Trophoblast cell (in vitro differentiated cells and primary cell): ENCODE results near the gene S100Z. TPM values are rescaled to one million over a fixed set of nuclear protein-coding genes. Genes with fewer than 3 reads are reported as not detected.
A peak's percentile ranks its signal among the peaks of the same experiment; 100 is the strongest.

Source experiments
- DNase-seq, 2 donors: peaks; one replicate each; pipeline ENCODE4 v3.0.0-alpha.2; 2016
- H2AFZ ChIP-seq: 2 replicates; pipeline ENCODE4 v1.6.1; 2013; ENCODE audit warnings: low read length, moderate library complexity, mild to moderate bottlenecking; ENCODE audit not compliant: insufficient read depth, poor library complexity
- H2AK5ac ChIP-seq: 2 replicates; pipeline ENCODE4 v1.6.1; 2013; ENCODE audit warnings: mild to moderate bottlenecking, low read length
- H2BK120ac ChIP-seq: 2 replicates; pipeline ENCODE4 v1.6.1; 2013; ENCODE audit warnings: low read length, mild to moderate bottlenecking, moderate library complexity; ENCODE audit not compliant: insufficient read depth, poor library complexity
- H2BK12ac ChIP-seq: 2 replicates; pipeline ENCODE4 v1.6.1; 2013; ENCODE audit warnings: mild to moderate bottlenecking, low read length, moderate library complexity
- H2BK5ac ChIP-seq: 2 replicates; pipeline ENCODE4 v1.6.1; 2013; ENCODE audit warnings: low read length, low read depth, moderate library complexity, mild to moderate bottlenecking; ENCODE audit not compliant: poor library complexity
- H3K14ac ChIP-seq: 2 replicates; pipeline ENCODE4 v1.6.1; 2013; ENCODE audit warnings: mild to moderate bottlenecking, low read length
- H3K18ac ChIP-seq: 2 replicates; pipeline ENCODE4 v1.6.1; 2013; ENCODE audit warnings: mild to moderate bottlenecking, low read length
- H3K23ac ChIP-seq: 2 replicates; pipeline ENCODE4 v1.6.1; 2013; ENCODE audit warnings: low read length
- H3K27ac ChIP-seq: 2 replicates; pipeline ENCODE4 v1.5.1; 2013; ENCODE audit warnings: low read depth, mild to moderate bottlenecking, inconsistent platforms, low read length, moderate library complexity
- H3K27me3 ChIP-seq: 2 replicates; pipeline ENCODE4 v1.6.1; 2013; ENCODE audit warnings: inconsistent platforms, mild to moderate bottlenecking, low read length, moderate library complexity; ENCODE audit not compliant: insufficient read depth
- H3K36me3 ChIP-seq, 2 experiments: 1 replicate in 1 of 2; 2 replicates in 1 of 2; pipeline ENCODE4 v1.6.1; 2013; ENCODE audit warnings: low read length in 2 of 2, mild to moderate bottlenecking in 2 of 2, moderate library complexity in 1 of 2; ENCODE audit not compliant: insufficient read depth in 2 of 2, control insufficient read depth in 1 of 2
- H3K4ac ChIP-seq: 2 replicates; pipeline ENCODE4 v1.6.1; 2013; ENCODE audit warnings: low read depth, mild to moderate bottlenecking, low read length, moderate library complexity
- H3K4me1 ChIP-seq, 2 experiments: 1 replicate in 1 of 2; 2 replicates in 1 of 2; pipeline ENCODE4 v1.6.1; 2013; ENCODE audit warnings: low read length in 2 of 2, mild to moderate bottlenecking in 2 of 2, moderate library complexity in 1 of 2; ENCODE audit not compliant: insufficient read depth in 2 of 2, control insufficient read depth in 1 of 2
- H3K4me2 ChIP-seq: 2 replicates; pipeline ENCODE4 v1.6.1; 2013; ENCODE audit warnings: inconsistent platforms, mild to moderate bottlenecking, low read length, moderate library complexity
- H3K4me3 ChIP-seq: 2 replicates; pipeline ENCODE4 v1.5.1; 2013; ENCODE audit warnings: mild to moderate bottlenecking, low read depth, low read length, inconsistent platforms
- H3K79me1 ChIP-seq: one replicate; pipeline ENCODE4 v1.6.1; 2013; ENCODE audit warnings: low read length
- H3K79me2 ChIP-seq: 2 replicates; pipeline ENCODE4 v1.6.1; 2013; ENCODE audit warnings: low read length, mild to moderate bottlenecking; ENCODE audit not compliant: control insufficient read depth, insufficient read depth, poor library complexity
- H3K9ac ChIP-seq: 2 replicates; pipeline ENCODE4 v1.6.1; 2013; ENCODE audit warnings: mild to moderate bottlenecking, low read length
- H3K9me3 ChIP-seq: 2 replicates; pipeline ENCODE4 v1.6.1; 2013; ENCODE audit warnings: low read depth, mild to moderate bottlenecking, control low read depth, inconsistent platforms, low read length; ENCODE audit not compliant: insufficient read depth
- H4K12ac ChIP-seq: 2 replicates; pipeline ENCODE4 v1.6.1; 2013; ENCODE audit warnings: low read depth, mild to moderate bottlenecking, low read length, moderate library complexity
- H4K8ac ChIP-seq: 2 replicates; pipeline ENCODE4 v1.6.1; 2013; ENCODE audit warnings: low read depth, mild to moderate bottlenecking, low read length, moderate library complexity
- H4K91ac ChIP-seq: one replicate; pipeline ENCODE4 v1.6.1; 2013; ENCODE audit warnings: low read depth, mild to moderate bottlenecking, low read length, moderate library complexity
- WGBS: extraction: QIAGEN DNeasy Blood & Tissue Kit; methylation state at CpG from one replicate; pipeline ENCODE4 v1.1.7; 2013; ENCODE audit warnings: missing lambda C conversion rate; ENCODE audit not compliant: insufficient read length, insufficient coverage; ENCODE audit errors: extremely low coverage; 5-methylcytosine and 5-hydroxymethylcytosine counted together
- polyA plus RNA-seq: library from polyadenylated mRNA; stranded (reverse); fragments of 200-250 nt; gene quantifications from 2 replicates; pipeline ENCODE4 v1.2.3, GENCODE V29; 2013

Gene S100Z
- polyA plus RNA-seq = 0.03 TPM in 1 of 2 replicates, not detected in the other

- Histone ChIP-seq H3K36me3 (no peaks in the 10 kb centered on the region), H2AK5ac (no peak within 1 kb of the TSS), H3K27ac (no peak within 1 kb of the TSS), H3K18ac (no peak within 1 kb of the TSS), H3K79me2 (no peaks in the 10 kb centered on the region), H3K9ac (no peak within 1 kb of the TSS), H3K9me3 (peaks cover under 1% of the 10 kb centered on the region), H2BK5ac (no peak within 1 kb of the TSS), H3K27me3 (no peaks in the 10 kb centered on the region), H3K14ac (no peak within 1 kb of the TSS), H3K4ac (no peak within 1 kb of the TSS), H2AFZ (no peak within 1 kb of the TSS), H4K8ac (no peak within 1 kb of the TSS), H2BK120ac (peak within 1 kb of the TSS; percentile 20), H3K79me1 (peaks cover 2% of the 10 kb centered on the region), H3K4me3 (no peak within 1 kb of the TSS), H3K4me1 (peaks cover 6 to 7% of the 10 kb centered on the region in 2 experiments), H3K4me2 (no peak within 1 kb of the TSS), H2BK12ac (peak within 1 kb of the TSS; percentile 69), H4K91ac (peak within 1 kb of the TSS; percentile 13), H4K12ac (no peak within 1 kb of the TSS), H3K23ac (no peak within 1 kb of the TSS)
- peak in 1 of 2 donors; percentile 40 for DNase-seq
- WGBS = no CpG with 5 or more reads among the region's 18 CpGs
Observed at GRCh38 chr5:76849419-76850291, at the start of gene S100Z. Gene S100Z, plus strand, starts transcription at chr5:76850014. Its CDS starts 25,346 bp downstream, at chr5:76875360.

- Histone ChIP-seq H3K36me3 (no peaks in the 10 kb centered on the region), H2BK5ac (no peak overlapping the region), H2AFZ (no peak overlapping the region), H3K9ac (no peak overlapping the region), H3K4ac (no peak overlapping the region), H3K23ac (no peak overlapping the region), H2BK12ac (no peak overlapping the region), H3K27me3 (no peaks in the 10 kb centered on the region), H4K91ac (no peak overlapping the region), H2BK120ac (no peak overlapping the region), H3K18ac (no peak overlapping the region), H3K79me2 (no peaks in the 10 kb centered on the region), H3K4me2 (no peak overlapping the region), H3K4me1 (peaks cover 6 to 12% of the 10 kb centered on the region in 2 experiments), H3K9me3 (no peaks in the 10 kb centered on the region), H3K27ac (no peak overlapping the region), H3K79me1 (peaks cover 2% of the 10 kb centered on the region), H2AK5ac (no peak overlapping the region), H4K8ac (no peak overlapping the region), H3K14ac (no peak overlapping the region), H4K12ac (no peak overlapping the region), H3K4me3 (no peak overlapping the region)
- WGBS = no CpG with 5 or more reads among the region's 3 CpGs
- DNase-seq = no peak
Observed at GRCh38 chr5:76800579-76800978, 49.2 kb upstream of the S100Z start.

- Histone ChIP-seq H3K79me1 (peaks cover 2% of the 10 kb centered on the region), H3K27me3 (no peaks in the 10 kb centered on the region), H3K27ac (no peak overlapping the region), H4K91ac (no peak overlapping the region), H4K12ac (no peak overlapping the region), H3K4me2 (no peak overlapping the region), H3K36me3 (no peaks in the 10 kb centered on the region), H2AFZ (no peak overlapping the region), H2BK120ac (no peak overlapping the region), H2BK5ac (no peak overlapping the region), H3K9me3 (no peaks in the 10 kb centered on the region), H3K4me3 (no peak overlapping the region), H4K8ac (no peak overlapping the region), H3K79me2 (no peaks in the 10 kb centered on the region), H2BK12ac (no peak overlapping the region), H2AK5ac (no peak overlapping the region), H3K4ac (no peak overlapping the region), H3K23ac (no peak overlapping the region), H3K18ac (no peak overlapping the region), H3K9ac (no peak overlapping the region), H3K14ac (no peak overlapping the region), H3K4me1 (peaks cover 7 to 12% of the 10 kb centered on the region in 2 experiments)
- DNase-seq = no peak
- no CpG with 5 or more reads among the region's 4 CpGs for WGBS
Observed at GRCh38 chr5:76801159-76801802, 48.5 kb upstream of the S100Z start.

- no peak overlapping the region for H3K14ac ChIP-seq
- H3K27me3 ChIP-seq = no peaks in the 10 kb centered on the region
- H2AK5ac ChIP-seq = no peak overlapping the region
- no peak overlapping the region for H3K27ac ChIP-seq
- H2BK5ac ChIP-seq = no peak overlapping the region
- no peaks in the 10 kb centered on the region for H3K36me3 ChIP-seq
- H3K4me1 ChIP-seq = peaks cover 10 to 15% of the 10 kb centered on the region in 2 experiments
- H2BK120ac ChIP-seq = no peak overlapping the region
- no peak overlapping the region for H2BK12ac ChIP-seq
- no peaks in the 10 kb centered on the region for H3K9me3 ChIP-seq
- H3K4me2 ChIP-seq = no peak overlapping the region
- H3K79me2 ChIP-seq = no peaks in the 10 kb centered on the region
- no peak overlapping the region for H4K8ac ChIP-seq
- DNase-seq = no peak
- H3K9ac ChIP-seq = no peak overlapping the region
- H3K23ac ChIP-seq = no peak overlapping the region
- no peak overlapping the region for H3K4me3 ChIP-seq
- peaks cover 2% of the 10 kb centered on the region for H3K79me1 ChIP-seq
- no peak overlapping the region for H3K18ac ChIP-seq
- H3K4ac ChIP-seq = no peak overlapping the region
- no peak overlapping the region for H4K12ac ChIP-seq
- WGBS = no CpG with 5 or more reads among the region's 3 CpGs
- no peak overlapping the region for H4K91ac ChIP-seq
- H2AFZ ChIP-seq = no peak overlapping the region
Observed at GRCh38 chr5:76801803-76802195, 48.0 kb upstream of the S100Z start.
